Neutrophil (primary cell): ENCODE measurements around the gene OXLD1.

ENCODE experiments used
- H3K27ac ChIP-seq: fragments of 200-600 bp; sonication (generic); 2 replicates; pipeline ENCODE4 v1.5.1; 2016; ENCODE audit warnings: mild to moderate bottlenecking, moderate library complexity
- H3K27me3 ChIP-seq: fragments of 200-600 bp; sonication (generic); 2 replicates; pipeline ENCODE4 v1.6.0; 2016; ENCODE audit warnings: mild to moderate bottlenecking
- H3K36me3 ChIP-seq: fragments of 200-600 bp; sonication (generic); 2 replicates; pipeline ENCODE4 v1.5.1; 2017
- H3K4me1 ChIP-seq, 2 experiments: fragments of 200-600 bp in 1 of 2; sonication (generic) in 1 of 2; 1 replicate in 1 of 2; 2 replicates in 1 of 2; pipeline versions ENCODE4 v1.5.1 to v1.6.1; 2013 to 2016; ENCODE audit warnings: low read depth in 1 of 2, low read length in 1 of 2, mild to moderate bottlenecking in 1 of 2, moderate library complexity in 1 of 2; ENCODE audit not compliant: control insufficient read depth in 1 of 2, insufficient read depth in 1 of 2
- H3K4me3 ChIP-seq, 2 experiments: fragments of 200-600 bp in 1 of 2; sonication (generic) in 1 of 2; 1 replicate in 1 of 2; 2 replicates in 1 of 2; pipeline ENCODE4 v1.5.1; 2013 to 2016; ENCODE audit warnings: low read depth in 1 of 2, low read length in 1 of 2, mild to moderate bottlenecking in 1 of 2, moderate library complexity in 1 of 2
- H3K9me3 ChIP-seq: fragments of 200-600 bp; sonication (generic); 2 replicates; pipeline ENCODE4 v1.5.1; 2016
- TF ChIP-seq, protein P1 (sequence below): fragments of 200-600 bp; sonication (generic); IDR thresholded peaks from 2 replicates; pipeline ENCODE4 v1.5.1; 2016; ENCODE audit warnings: antibody characterized with exemption

Gene OXLD1

DNA sequence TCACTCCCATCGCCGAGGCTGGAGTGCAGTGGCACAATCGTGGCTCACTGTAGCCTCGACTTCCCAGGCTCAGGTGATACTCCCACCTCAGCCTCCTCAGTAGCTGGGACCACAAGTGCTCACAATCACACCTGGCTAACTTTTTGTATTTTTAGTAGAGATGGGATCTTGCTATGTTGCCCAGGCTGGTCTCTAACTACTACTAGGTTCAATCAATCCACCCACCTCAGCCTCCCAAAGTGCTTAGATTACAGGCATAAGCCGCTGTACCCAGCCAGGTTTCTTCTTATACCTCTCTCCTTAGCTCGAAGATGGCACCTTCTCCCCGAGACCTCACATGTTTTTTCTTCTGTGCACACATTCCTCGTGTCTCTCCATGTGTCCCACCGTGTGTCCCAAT, 26.4 kb downstream of the OXLD1 start:
- Histone ChIP-seq H3K4me1 (peaks cover 18 to 19% of the 10 kb centered on the region in 2 experiments), H3K9me3 (no peaks in the 10 kb centered on the region), H3K4me3 (no peak overlapping the region), H3K36me3 (no peaks in the 10 kb centered on the region), H3K27me3 (peaks cover 4% of the 10 kb centered on the region), H3K27ac (no peak overlapping the region)
- TF ChIP-seq, protein P1, sequence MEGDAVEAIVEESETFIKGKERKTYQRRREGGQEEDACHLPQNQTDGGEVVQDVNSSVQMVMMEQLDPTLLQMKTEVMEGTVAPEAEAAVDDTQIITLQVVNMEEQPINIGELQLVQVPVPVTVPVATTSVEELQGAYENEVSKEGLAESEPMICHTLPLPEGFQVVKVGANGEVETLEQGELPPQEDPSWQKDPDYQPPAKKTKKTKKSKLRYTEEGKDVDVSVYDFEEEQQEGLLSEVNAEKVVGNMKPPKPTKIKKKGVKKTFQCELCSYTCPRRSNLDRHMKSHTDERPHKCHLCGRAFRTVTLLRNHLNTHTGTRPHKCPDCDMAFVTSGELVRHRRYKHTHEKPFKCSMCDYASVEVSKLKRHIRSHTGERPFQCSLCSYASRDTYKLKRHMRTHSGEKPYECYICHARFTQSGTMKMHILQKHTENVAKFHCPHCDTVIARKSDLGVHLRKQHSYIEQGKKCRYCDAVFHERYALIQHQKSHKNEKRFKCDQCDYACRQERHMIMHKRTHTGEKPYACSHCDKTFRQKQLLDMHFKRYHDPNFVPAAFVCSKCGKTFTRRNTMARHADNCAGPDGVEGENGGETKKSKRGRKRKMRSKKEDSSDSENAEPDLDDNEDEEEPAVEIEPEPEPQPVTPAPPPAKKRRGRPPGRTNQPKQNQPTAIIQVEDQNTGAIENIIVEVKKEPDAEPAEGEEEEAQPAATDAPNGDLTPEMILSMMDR = no peak

DNA sequence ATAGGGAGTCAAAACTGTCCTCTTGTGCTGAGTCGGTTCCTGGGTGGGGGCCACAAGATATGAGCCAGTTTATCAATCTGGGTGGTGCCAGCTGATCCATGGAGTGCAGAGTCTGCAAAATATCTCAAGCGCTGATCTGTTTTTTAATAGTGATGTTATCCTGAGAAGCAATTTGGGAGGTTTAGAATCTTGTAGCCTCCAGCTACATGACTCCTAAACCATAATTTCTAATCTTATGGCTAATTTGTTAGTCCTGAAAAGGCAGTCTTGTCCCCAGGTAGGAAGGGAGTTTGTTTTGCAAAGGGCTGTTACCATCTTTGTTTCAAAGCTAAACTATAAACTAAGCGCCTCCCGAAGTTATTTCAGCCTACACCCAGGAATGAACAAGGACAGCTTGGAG, 27.7 kb downstream of the OXLD1 start:
- Histone ChIP-seq H3K27me3 (peaks cover 4% of the 10 kb centered on the region), H3K4me1 (peaks cover 19 to 21% of the 10 kb centered on the region in 2 experiments), H3K36me3 (no peaks in the 10 kb centered on the region), H3K9me3 (no peaks in the 10 kb centered on the region), H3K4me3 (no peak overlapping the region), H3K27ac (no peak overlapping the region)
- TF ChIP-seq, protein P1 = no peak

DNA sequence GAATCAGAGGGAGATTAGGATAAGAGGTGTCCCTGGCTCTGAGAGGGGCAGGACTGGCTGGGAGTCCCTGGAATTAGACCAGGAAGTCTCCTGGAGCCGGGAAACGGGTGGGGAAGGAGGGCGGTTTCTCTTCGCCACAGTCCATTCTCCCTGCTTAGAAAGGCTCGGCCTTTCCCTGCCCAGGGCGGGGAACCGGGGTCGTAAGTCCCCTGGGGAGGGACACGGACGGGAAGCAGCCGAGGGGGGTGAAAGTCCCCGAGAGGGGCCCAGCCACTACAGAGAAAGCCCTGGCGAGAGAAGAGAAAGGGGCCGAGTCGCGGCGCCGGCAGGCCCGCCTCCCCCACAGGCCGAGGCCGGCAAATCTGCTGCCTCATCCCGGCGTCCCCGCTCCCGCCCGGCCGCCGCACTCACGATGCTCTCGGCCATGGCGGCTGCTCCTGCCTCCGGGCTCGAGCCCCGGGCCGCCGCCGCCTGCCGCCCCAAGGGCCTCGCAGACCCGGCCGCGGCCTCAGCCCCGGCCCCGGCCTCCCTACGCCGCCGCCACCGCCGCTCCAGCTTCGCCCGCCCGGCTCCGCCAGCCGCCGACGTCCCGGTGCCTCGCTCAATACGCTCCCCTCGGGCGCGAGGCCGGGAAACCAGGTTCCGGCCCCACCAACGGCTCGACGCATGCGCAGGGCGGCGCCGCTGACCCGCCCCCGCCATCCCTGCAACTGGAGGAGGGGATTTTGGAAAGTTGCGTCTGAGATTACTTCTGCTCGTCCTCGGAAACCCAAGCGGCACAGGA, 29.7 kb downstream of the OXLD1 start, which contains the start of the genes NPLOC4 and TSPAN10:
Gene NPLOC4, minus strand, starts transcription at position 608 of the 784 bp plus-strand sequence. Its CDS starts 182 bp downstream, at position 426.
Gene TSPAN10, plus strand, starts transcription at position 692 of the 784 bp plus-strand sequence. CDS start 5,217 bp downstream, outside the sequence.
- H3K36me3 ChIP-seq = no peaks in the 10 kb centered on the region
- H3K4me3 ChIP-seq = peak within 1 kb of the TSS; percentile 68 to 78
- peaks cover 19 to 21% of the 10 kb centered on the region in 2 experiments for H3K4me1 ChIP-seq
- TF ChIP-seq, protein P1 = no peak
- peak within 1 kb of the TSS; percentile 90 for H3K27ac ChIP-seq
- H3K9me3 ChIP-seq = no peaks in the 10 kb centered on the region
- peaks cover 4% of the 10 kb centered on the region for H3K27me3 ChIP-seq

DNA sequence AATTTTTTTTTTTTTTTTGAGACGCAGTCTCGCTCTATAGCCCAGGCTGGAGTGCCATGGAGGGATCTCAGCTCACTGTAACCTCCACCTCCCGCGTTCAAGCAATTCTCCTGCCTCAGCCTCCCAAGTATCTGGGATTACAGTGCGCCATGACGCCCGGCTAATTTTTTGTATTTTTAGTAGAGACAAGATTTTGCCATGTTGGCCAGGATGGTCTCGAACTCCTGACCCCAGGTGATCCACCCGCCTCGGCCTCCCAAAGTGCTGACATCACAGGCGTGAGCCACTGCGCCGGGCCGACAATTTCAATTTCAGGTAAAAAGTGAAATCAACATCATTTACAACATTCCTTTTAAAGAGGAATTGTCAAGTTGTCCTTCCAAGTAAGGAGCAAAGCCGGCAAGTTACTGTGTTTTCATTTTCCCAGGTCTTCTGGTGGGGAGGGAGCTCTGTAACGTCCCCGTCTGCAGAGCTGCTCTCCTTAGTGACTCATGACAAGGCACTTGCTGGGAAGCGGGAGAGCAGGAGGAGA, 30.4 kb downstream of the OXLD1 start:
- Histone ChIP-seq H3K27me3 (peaks cover 4% of the 10 kb centered on the region), H3K4me1 (peaks cover 19 to 21% of the 10 kb centered on the region in 2 experiments), H3K9me3 (no peaks in the 10 kb centered on the region), H3K4me3 (peak overlapping the region; percentile 68 to 78), H3K27ac (peak overlapping the region; percentile 90), H3K36me3 (no peaks in the 10 kb centered on the region)
- TF ChIP-seq, protein P1 = no peak

DNA sequence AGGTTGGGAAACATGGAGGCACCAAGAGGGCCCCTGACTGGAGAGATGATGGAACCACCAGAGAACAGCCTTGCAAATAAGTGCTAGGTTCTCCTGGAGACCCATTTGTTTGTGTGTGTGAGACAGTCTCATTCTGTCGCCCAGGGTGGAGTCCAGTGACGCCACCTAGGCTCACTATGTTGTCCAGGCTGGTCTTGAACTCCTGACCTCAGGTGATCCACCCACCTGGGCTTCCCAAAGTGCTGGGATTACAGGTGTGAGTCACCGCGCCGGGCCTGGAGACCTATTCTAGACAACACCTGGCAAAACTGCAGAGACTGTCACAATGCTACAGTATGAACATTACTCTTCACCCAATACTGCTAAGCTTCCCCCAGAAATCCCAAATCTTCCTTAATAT, 31.0 kb downstream of the OXLD1 start:
- Histone ChIP-seq H3K27ac (no peak overlapping the region), H3K36me3 (no peaks in the 10 kb centered on the region), H3K4me1 (peaks cover 19 to 21% of the 10 kb centered on the region in 2 experiments), H3K4me3 (peak overlapping the region in 1 of 2 experiments; percentile 68), H3K27me3 (peaks cover 4% of the 10 kb centered on the region), H3K9me3 (no peaks in the 10 kb centered on the region)
- TF ChIP-seq, protein P1 = no peak
